HepG2 (cell line): Measurements from ENCODE around the gene GRM7. TPM values are rescaled to one million over a fixed set of nuclear protein-coding genes. Genes with fewer than 3 reads are reported as not detected.

Source experiments
- ATAC-seq: fragments of 200-7000 bp; cut with Tn5 transposase; 3 replicates; pipeline ENCODE4 v1.9.1; 2020; ENCODE audit warnings: mild to moderate bottlenecking, moderate library complexity
- BruUV-seq: library from RNA; stranded (reverse); fragments of 400-500 nt; replicated peaks from 2 replicates; lab custom pipeline; 2021; lab: Mats Ljungman, UMichigan
- CTCF ChIA-PET: fragments of 300-600 bp; formaldehyde crosslinking; extraction: SDS; loops from one replicate; lab custom pipeline; 2021; ENCODE audit warnings: low total read pairs, inconsistent platforms, low intra/inter-chr PET ratio; lab: Yijun Ruan, JAX
- POLR2A ChIA-PET: fragments of 350-600 bp; sonication (Branson Sonifier 250); formaldehyde crosslinking; loops from one replicate; lab custom pipeline; 2020; ENCODE audit warnings: antibody characterized with exemption, inconsistent platforms; lab: Yijun Ruan, JAX
- DNase-seq: peaks from one replicate; pipeline ENCODE4 v3.0.0-alpha.2; 2015; ENCODE audit warnings: low spot score
- FAIRE-seq: peaks from 3 replicates; lab custom pipeline; 2011; peaks lifted over from hg19 to GRCh38; lab: Jason Lieb, UNC
- H2AFZ ChIP-seq: one replicate; pipeline ENCODE4 v1.6.1; 2011; ENCODE audit warnings: low read length, inconsistent platforms
- H3K27ac ChIP-seq: fragments of 300-600 bp; 3 replicates; pipeline ENCODE4 v1.8.0; 2011; ENCODE audit warnings: mixed run types, mild to moderate bottlenecking, mixed read lengths, low read length, inconsistent platforms; ENCODE audit not compliant: insufficient read depth; ENCODE audit errors: extremely low read length
- H3K27me3 ChIP-seq, 2 experiments: fragments of 200-600 bp in 1 of 2; 2 replicates in 1 of 2; 3 replicates in 1 of 2; pipeline versions ENCODE4 v1.6.0 to v1.8.0; 2011; ENCODE audit warnings: low read length in 2 of 2, mild to moderate bottlenecking in 2 of 2, moderate library complexity in 2 of 2, inconsistent platforms in 1 of 2; ENCODE audit not compliant: insufficient read depth in 2 of 2, control insufficient read depth in 1 of 2
- H3K36me3 ChIP-seq, 2 experiments: fragments of 200-600 bp in 1 of 2; replicated peaks in 1 of 2; 2 replicates in 1 of 2; 3 replicates in 1 of 2; pipeline versions ENCODE4 v1.5.1 to v1.8.0; 2011; ENCODE audit warnings: low read length in 2 of 2, inconsistent platforms in 1 of 2; ENCODE audit not compliant: insufficient read depth in 2 of 2, control insufficient read depth in 1 of 2
- H3K4me1 ChIP-seq: 2 replicates; pipeline ENCODE4 v1.5.1; 2012; ENCODE audit warnings: low read length, inconsistent platforms; ENCODE audit not compliant: insufficient read depth
- H3K4me2 ChIP-seq: 2 replicates; pipeline ENCODE4 v1.6.0; 2011; ENCODE audit warnings: low read depth, low read length, inconsistent platforms
- H3K4me3 ChIP-seq, 3 experiments: fragments of 200-600 bp in 1 of 3; sonication (generic), shearing (Covaris generic) in 1 of 3; replicated peaks in 1 of 3; 2 replicates each; pipeline ENCODE4 v1.5.1; 2011 to 2016; ENCODE audit warnings: low read length in 3 of 3, inconsistent platforms in 2 of 3, low read depth in 2 of 3, mild to moderate bottlenecking in 2 of 3, control low read depth in 1 of 3, mixed read lengths in 1 of 3; ENCODE audit not compliant: insufficient read depth in 1 of 3
- H3K79me2 ChIP-seq: one replicate; pipeline ENCODE4 v1.6.1; 2011; ENCODE audit warnings: low read length, inconsistent platforms; ENCODE audit not compliant: insufficient read depth
- H3K9ac ChIP-seq: 2 replicates; pipeline ENCODE4 v1.6.0; 2011; ENCODE audit warnings: mild to moderate bottlenecking, low read depth, low read length, inconsistent platforms; ENCODE audit not compliant: insufficient read depth
- H3K9me3 ChIP-seq: 2 replicates; pipeline ENCODE4 v1.5.1; 2012; ENCODE audit warnings: mild to moderate bottlenecking, low read length
- H4K20me1 ChIP-seq: 2 replicates; pipeline ENCODE4 v1.6.0; 2011; ENCODE audit warnings: inconsistent platforms, mild to moderate bottlenecking, low read length, moderate library complexity; ENCODE audit not compliant: insufficient read depth
- ERF ChIP-seq: IDR thresholded peaks from 2 replicates; pipeline ENCODE4 v1.6.1; 2018; ENCODE audit warnings: missing biosample characterization, missing genetic modification reagents
- FOXC1 ChIP-seq: sonication (generic); formaldehyde crosslinking; IDR thresholded peaks from 2 replicates; pipeline ENCODE4 v1.8.0; 2022; ENCODE audit warnings: mild to moderate bottlenecking, missing genetic modification reagents, borderline replicate concordance
- MAFF ChIP-seq: IDR thresholded peaks from 2 replicates; pipeline ENCODE4 v1.6.1; 2011; ENCODE audit warnings: low read depth, low read length, improper control_type of control experiment
- MAFK ChIP-seq, 2 experiments: IDR thresholded peaks in 1 of 2; conservative IDR thresholded peaks in 1 of 2; 2 replicates each; pipeline ENCODE4 v1.6.1; 2011; ENCODE audit warnings: improper control_type of control experiment in 2 of 2, low read length in 2 of 2
- PTBP1 ChIP-seq: fragments of 200-400 bp; formaldehyde crosslinking; IDR thresholded peaks from 2 replicates; pipeline ENCODE4 v1.6.1; 2018; ENCODE audit warnings: low read length, low read depth; ENCODE audit not compliant: poor library complexity, severe bottlenecking
- SOX5 ChIP-seq: IDR thresholded peaks from 2 replicates; pipeline ENCODE4 v1.6.1; 2016; ENCODE audit warnings: borderline replicate concordance
- TARDBP ChIP-seq: sonication (generic); formaldehyde crosslinking; IDR thresholded peaks from 2 replicates; pipeline ENCODE4 v1.8.0; 2022; ENCODE audit warnings: mild to moderate bottlenecking, missing genetic modification reagents
- ZNF503 ChIP-seq: sonication (generic); formaldehyde crosslinking; IDR thresholded peaks from 2 replicates; pipeline ENCODE4 v1.4.0; 2020; ENCODE audit warnings: missing genetic modification reagents
- ZNF512B ChIP-seq: sonication (generic); formaldehyde crosslinking; IDR thresholded peaks from 2 replicates; pipeline ENCODE4 v1.5.1; 2020; ENCODE audit warnings: missing genetic modification reagents, mild to moderate bottlenecking, borderline replicate concordance
- ZNF572 ChIP-seq: sonication (generic); formaldehyde crosslinking; IDR thresholded peaks from 2 replicates; pipeline ENCODE4 v1.5.1; 2020; ENCODE audit warnings: mild to moderate bottlenecking, missing genetic modification reagents
- ZNF629 ChIP-seq: sonication (generic); formaldehyde crosslinking; conservative IDR thresholded peaks from 2 replicates; pipeline ENCODE4 v1.5.0; 2020; ENCODE audit warnings: missing genetic modification reagents
- WGBS: methylation state at CpG from one replicate; pipeline ENCODE4 v1.1.6; 2017; ENCODE audit warnings: low lambda C conversion rate; 5-methylcytosine and 5-hydroxymethylcytosine counted together
- in situ Hi-C: cut with HindIII; loops from 2 replicates; pipeline ENCODE4 v1.10.0; 2017; ENCODE audit warnings: low pct_unique_long_range_greater_than_20kb; ENCODE audit not compliant: extremely low pct_ligation_motif_present
- intact Hi-C: fragments of 100-400 bp; cut with micrococcal nuclease; formaldehyde crosslinking; loops from one replicate; pipeline ENCODE4 v1.10.0; 2022; ENCODE audit not compliant: unreplicated experiment
- polyA plus RNA-seq, 8 experiments: library from polyadenylated mRNA; depleted of rRNA in 3 of 8; stranded (reverse) in 7 of 8; unstranded in 1 of 8; fragments of >200 nt; fragmentation: Illumina TruSeq in 4 of 8; extraction: Trizol in 4 of 8; gene quantifications; 2 replicates each; pipeline versions ENCODE4 v1.2.1 to v1.2.3, GENCODE V29; 2011 to 2016; ENCODE audit warnings: low read depth in 4 of 8, missing spikeins in 1 of 8, mixed read lengths in 1 of 8; ENCODE audit not compliant: insufficient read depth in 1 of 8
- total RNA-seq, 5 experiments: library from RNA; depleted of rRNA; stranded (reverse); fragments of >200 nt; fragmentation: Illumina TruSeq; extraction: Trizol; gene quantifications; 2 replicates each; pipeline ENCODE4 v1.2.3, GENCODE V29; 2016; ENCODE audit warnings: low read depth in 1 of 5

Gene GRM7
- total and polyA plus RNA-seq, 2 of the 13 experiments (the other 11 are each of a cell fraction or from before 2014, with no cell fraction given), result not detected

GRCh38 chr3:7630351-7630911 is 769.5 kb downstream of the GRM7 start (continued):
- no peak for TF ChIP-seq ZNF512B (CRISPR knock-in tag)
- no peak for TF ChIP-seq ERF (CRISPR knock-in tag)

- H3K9ac ChIP-seq, result no peak overlapping the region
- ChIA-PET POLR2A (no interaction called here), CTCF (no interaction called here)
- H2AFZ ChIP-seq, result no peak overlapping the region
- ATAC-seq (peak; percentile 72), FAIRE-seq (no peak), DNase-seq (no peak)
- H3K4me1 ChIP-seq, result no peaks in the 10 kb centered on the region
- H4K20me1 ChIP-seq, result no peaks in the 10 kb centered on the region
- H3K27ac ChIP-seq, result no peak overlapping the region
- H3K4me2 ChIP-seq, result no peak overlapping the region
- no TSS peak for BruUV-seq
- H3K36me3 ChIP-seq, result no peaks in the 10 kb centered on the region
- intact Hi-C loops (no loop called here), in situ Hi-C loops (no loop called here)
- no peaks in the 10 kb centered on the region for H3K27me3 ChIP-seq
- no peaks in the 10 kb centered on the region for H3K79me2 ChIP-seq
- H3K9me3 ChIP-seq, result peaks cover 31% of the 10 kb centered on the region; the same call in 1 of the 2 replicates
- no peak overlapping the region for H3K4me3 ChIP-seq
- no peak for TF ChIP-seq FOXC1 (CRISPR knock-in tag)
- 0% methylated on average over 4 of the region's 4 CpGs for WGBS
These were observed 770.0 kb downstream of the GRM7 start for GRCh38 chr3:7630925-7631324.

GRCh38 chr3:7632305-7632704 is 771.4 kb downstream of the GRM7 start:
- Histone ChIP-seq H3K4me2 (no peak overlapping the region), H3K79me2 (no peaks in the 10 kb centered on the region), H2AFZ (no peak overlapping the region), H3K27me3 (no peaks in the 10 kb centered on the region), H3K27ac (no peak overlapping the region), H3K36me3 (no peaks in the 10 kb centered on the region), H3K9me3 (peaks cover 25% of the 10 kb centered on the region; the same call in 1 of the 2 replicates), H3K4me1 (no peaks in the 10 kb centered on the region), H3K9ac (no peak overlapping the region), H4K20me1 (no peaks in the 10 kb centered on the region), H3K4me3 (no peak overlapping the region)
- FAIRE-seq (no peak), ATAC-seq (no peak), DNase-seq (no peak)
- intact Hi-C loops (no loop called here), in situ Hi-C loops (no loop called here)
- CTCF ChIA-PET, result no interaction called here
- BruUV-seq, result no TSS peak
- POLR2A ChIA-PET, result no interaction called here
- TF ChIP-seq PTBP1 (no peak), MAFK (conservative IDR thresholded peaks at IDR 0.05 in 1 of 2, IDR thresholded peaks at IDR 0.05 in 1 of 2; ENCODE audit: low read length in 2 of 2) (peak in 1 of 2 experiments; percentile 60; a peak in 2 of 4 replicates), TARDBP (CRISPR knock-in tag) (no peak), ZNF503 (CRISPR knock-in tag) (no peak), ZNF629 (CRISPR knock-in tag) (no peak), ZNF572 (CRISPR knock-in tag) (no peak), MAFF (0 out of 2 replicates have a peak, but pooled peaks have one; percentile 35), SOX5 (CRISPR knock-in tag) (no peak)
